HG02588 (cell line): ENCODE measurements around the gene UBR4.

Experiments used
- ATAC-seq: cut with Tn5 transposase; IDR thresholded peaks from one replicate; pipeline ENCODE4 v1.9.1; 2021; ENCODE audit warnings: mild to moderate bottlenecking, moderate library complexity; ENCODE audit not compliant: unreplicated experiment

Gene UBR4

GRCh38 chr1:19038732-19039131 is 171.3 kb downstream of the UBR4 start:
- no peak for ATAC-seq

- ATAC-seq: no peak
Observed at GRCh38 chr1:19038096-19038495, 172.0 kb downstream of the UBR4 start.

GRCh38 chr1:19037659-19038058 is 172.4 kb downstream of the UBR4 start:
- no peak for ATAC-seq

- no peak for ATAC-seq
Observed at GRCh38 chr1:19036813-19037605, 173.1 kb downstream of the UBR4 start.

- no peak for ATAC-seq
Observed at GRCh38 chr1:19036041-19036812, 173.8 kb downstream of the UBR4 start.

- ATAC-seq: no peak
Observed at GRCh38 chr1:19035377-19036040, 174.6 kb downstream of the UBR4 start.

- ATAC-seq: no peak
Observed at GRCh38 chr1:19034721-19035120, 175.3 kb downstream of the UBR4 start.

- ATAC-seq: no peak
Observed at GRCh38 chr1:19033926-19034680, 176.0 kb downstream of the UBR4 start.

- ATAC-seq: no peak
Observed at GRCh38 chr1:19033515-19033839, 176.6 kb downstream of the UBR4 start.

- no peak for ATAC-seq
Observed at GRCh38 chr1:19032701-19033514, 177.2 kb downstream of the UBR4 start.

- no peak for ATAC-seq
Observed at GRCh38 chr1:19032413-19032695, 177.7 kb downstream of the UBR4 start.

- ATAC-seq: no peak
Observed at GRCh38 chr1:19029191-19030085, 180.6 kb downstream of the UBR4 start.

GRCh38 chr1:19028546-19029129 is 181.4 kb downstream of the UBR4 start:
- ATAC-seq: no peak

- no peak for ATAC-seq
Observed at GRCh38 chr1:19028110-19028509, 182.0 kb downstream of the UBR4 start.
